ENCODE data around the gene FLT1.

Gene FLT1

DNA sequence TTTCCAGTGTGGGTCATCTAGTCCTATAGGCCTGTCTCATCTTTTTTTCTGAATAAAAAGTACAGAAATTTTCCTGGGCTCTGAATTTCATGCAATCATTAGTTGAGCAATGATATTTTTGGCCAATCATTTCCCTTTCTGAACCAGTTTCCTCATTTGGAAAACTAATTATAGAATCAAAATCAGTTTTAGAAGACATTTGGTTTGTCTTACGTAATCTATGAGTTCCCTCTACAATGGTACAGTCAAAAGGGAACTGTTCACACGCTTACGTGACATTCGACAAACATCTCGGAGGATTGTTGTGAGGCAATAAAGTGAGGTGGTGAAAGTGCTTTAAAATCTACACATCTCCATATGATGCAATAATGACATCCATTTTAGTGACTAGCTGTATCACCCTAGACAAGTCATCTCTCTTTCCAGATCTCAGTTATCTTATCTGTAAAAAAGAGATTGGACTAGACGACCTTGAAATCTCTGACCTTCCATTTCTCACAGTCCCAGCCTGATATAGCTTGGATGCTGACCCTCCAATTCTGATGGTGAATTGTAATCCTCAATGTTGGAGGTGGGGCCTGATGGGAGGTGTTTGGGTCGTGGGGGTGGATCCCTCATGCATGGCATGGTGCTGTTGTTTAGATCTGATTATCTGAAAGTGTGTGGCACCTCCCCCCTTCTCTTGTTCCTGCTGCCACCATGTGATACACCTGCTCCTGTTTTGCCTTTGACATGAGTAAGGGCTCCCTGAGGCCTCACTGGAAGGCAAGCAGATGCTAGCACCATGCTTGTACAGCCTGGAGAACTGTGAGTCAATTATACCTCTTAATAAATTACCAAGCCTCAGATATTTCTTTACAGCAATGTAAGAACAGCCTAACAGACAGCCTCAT is 26.7 kb downstream of the FLT1 start:
- no peak for DNase-seq (ENCODE audit: low read depth)
- TF ChIP-seq, protein P1, sequence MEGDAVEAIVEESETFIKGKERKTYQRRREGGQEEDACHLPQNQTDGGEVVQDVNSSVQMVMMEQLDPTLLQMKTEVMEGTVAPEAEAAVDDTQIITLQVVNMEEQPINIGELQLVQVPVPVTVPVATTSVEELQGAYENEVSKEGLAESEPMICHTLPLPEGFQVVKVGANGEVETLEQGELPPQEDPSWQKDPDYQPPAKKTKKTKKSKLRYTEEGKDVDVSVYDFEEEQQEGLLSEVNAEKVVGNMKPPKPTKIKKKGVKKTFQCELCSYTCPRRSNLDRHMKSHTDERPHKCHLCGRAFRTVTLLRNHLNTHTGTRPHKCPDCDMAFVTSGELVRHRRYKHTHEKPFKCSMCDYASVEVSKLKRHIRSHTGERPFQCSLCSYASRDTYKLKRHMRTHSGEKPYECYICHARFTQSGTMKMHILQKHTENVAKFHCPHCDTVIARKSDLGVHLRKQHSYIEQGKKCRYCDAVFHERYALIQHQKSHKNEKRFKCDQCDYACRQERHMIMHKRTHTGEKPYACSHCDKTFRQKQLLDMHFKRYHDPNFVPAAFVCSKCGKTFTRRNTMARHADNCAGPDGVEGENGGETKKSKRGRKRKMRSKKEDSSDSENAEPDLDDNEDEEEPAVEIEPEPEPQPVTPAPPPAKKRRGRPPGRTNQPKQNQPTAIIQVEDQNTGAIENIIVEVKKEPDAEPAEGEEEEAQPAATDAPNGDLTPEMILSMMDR (IDR thresholded peaks at IDR 0.05; ENCODE audit: control insufficient read depth, insufficient read depth, low read depth, low read length, missing control alignments): no peak
- H3K4me3 ChIP-seq (ENCODE audit: control insufficient read depth, low read depth, low read length): no peak overlapping the region

DNA sequence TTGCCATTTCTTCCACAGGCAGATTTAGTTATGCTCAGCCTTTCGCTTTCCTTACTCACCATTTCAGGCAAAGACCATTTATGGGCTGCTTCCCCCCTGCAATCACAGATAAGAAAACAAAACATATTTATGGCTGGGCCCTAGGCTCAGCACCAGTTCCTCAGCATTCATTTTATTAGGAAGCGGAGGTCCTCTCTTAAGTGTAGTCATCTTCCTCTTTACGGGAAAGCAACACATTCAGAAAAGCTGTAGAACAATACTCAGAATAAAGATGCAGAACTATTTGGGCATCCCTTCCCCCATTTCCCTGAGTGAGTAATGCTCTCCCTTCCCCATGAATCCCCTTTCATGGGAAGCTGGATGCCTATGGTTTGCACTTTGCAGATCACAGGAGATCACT is 27.9 kb downstream of the FLT1 start:
- TF ChIP-seq, protein P1 (IDR thresholded peaks at IDR 0.05; ENCODE audit: control insufficient read depth, insufficient read depth, low read depth, low read length, missing control alignments): no peak
- no peak overlapping the region for H3K4me3 ChIP-seq (ENCODE audit: control insufficient read depth, low read depth, low read length)
- no peak for DNase-seq (ENCODE audit: low read depth)

GRCh38 chr13:28466151-28466550 is 28.8 kb downstream of the FLT1 start:
- no peak overlapping the region for H3K4me3 ChIP-seq (ENCODE audit: control insufficient read depth, low read depth, low read length)
- no peak for DNase-seq (ENCODE audit: low read depth)
- TF ChIP-seq, protein P1 (IDR thresholded peaks at IDR 0.05; ENCODE audit: control insufficient read depth, insufficient read depth, low read depth, low read length, missing control alignments): no peak

DNA sequence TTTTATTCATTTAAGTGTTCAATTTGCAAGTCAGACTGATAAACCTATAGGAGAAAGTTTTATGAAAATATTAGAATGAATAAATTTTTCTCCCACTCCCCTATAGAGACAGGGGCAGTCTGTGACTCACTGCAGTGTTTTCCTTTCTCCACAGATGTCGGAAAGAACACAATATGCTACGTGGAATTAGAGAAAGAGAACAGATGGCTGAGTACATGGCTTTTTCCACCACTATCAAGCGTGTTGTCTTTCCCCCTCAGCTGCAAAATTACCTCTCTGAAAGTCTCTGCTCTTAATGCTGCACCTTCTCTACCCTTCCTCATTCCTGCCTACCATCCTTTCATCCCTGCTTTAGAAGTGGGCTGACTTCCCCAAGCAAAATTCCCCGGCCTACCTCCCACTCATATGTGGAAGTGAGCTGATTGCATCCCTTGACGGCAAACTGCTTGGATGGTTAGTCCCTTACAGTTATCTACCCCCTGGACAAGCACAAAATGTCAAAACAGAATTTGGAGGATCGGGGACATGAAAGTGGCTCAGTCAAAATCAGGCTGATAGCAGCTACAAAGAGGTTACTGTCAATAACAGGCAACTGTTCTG is 30.0 kb downstream of the FLT1 start:
- TF ChIP-seq, protein P1 (IDR thresholded peaks at IDR 0.05; ENCODE audit: control insufficient read depth, insufficient read depth, low read depth, low read length, missing control alignments): no peak
- DNase-seq (ENCODE audit: low read depth): no peak
- H3K4me3 ChIP-seq (ENCODE audit: control insufficient read depth, low read depth, low read length): no peak overlapping the region

DNA sequence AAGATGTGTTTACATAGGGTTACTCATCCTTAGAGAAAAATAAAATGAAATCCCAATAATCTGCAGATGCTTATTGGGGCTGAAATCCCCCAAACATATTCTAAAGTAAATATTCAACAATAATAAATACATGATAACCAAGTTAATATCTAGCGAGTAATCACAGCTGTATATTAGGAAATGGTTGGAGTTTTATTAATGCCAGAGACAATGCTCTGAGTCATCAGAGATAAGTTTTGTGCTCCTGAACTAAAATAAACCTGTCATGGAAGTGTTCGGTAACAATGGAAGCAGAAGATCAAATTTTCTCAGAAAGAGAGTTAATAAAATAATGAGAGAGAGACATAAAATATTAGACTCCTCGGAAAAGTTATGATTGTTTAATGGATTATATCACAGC is 31.4 kb downstream of the FLT1 start:
- TF ChIP-seq, protein P1 (IDR thresholded peaks at IDR 0.05; ENCODE audit: control insufficient read depth, insufficient read depth, low read depth, low read length, missing control alignments): no peak
- no peak for DNase-seq (ENCODE audit: low read depth)
- no peak overlapping the region for H3K4me3 ChIP-seq (ENCODE audit: control insufficient read depth, low read depth, low read length)

- no peak for DNase-seq (ENCODE audit: low read depth)
- no peak overlapping the region for H3K4me3 ChIP-seq (ENCODE audit: control insufficient read depth, low read depth, low read length)
- TF ChIP-seq, protein P1 (IDR thresholded peaks at IDR 0.05; ENCODE audit: control insufficient read depth, insufficient read depth, low read depth, low read length, missing control alignments): no peak
Measured at GRCh38 chr13:28459911-28460310, 35.0 kb downstream of the FLT1 start.

All from AG09309 (cell line).